HCT116 (cell line): Measurements from ENCODE around the gene UAP1. TPM values are rescaled to one million over a fixed set of nuclear protein-coding genes. Genes with fewer than 3 reads are reported as not detected.

Source experiments
- ATAC-seq: fragments of 200-7000 bp; cut with Tn5 transposase; 2 replicates; pipeline ENCODE4 v1.9.1; 2020; ENCODE audit warnings: mild to moderate bottlenecking, moderate library complexity
- BruUV-seq: library from RNA; stranded (reverse); fragments of 400-500 nt; replicated peaks from 2 replicates; lab custom pipeline; 2021; lab: Mats Ljungman, UMichigan
- CTCF ChIA-PET: fragments of 300-600 bp; sonication (Branson Sonifier 250); formaldehyde crosslinking; loops from one replicate; lab custom pipeline; 2021; ENCODE audit warnings: antibody characterized with exemption; lab: Charles Lee
- POLR2A ChIA-PET: fragments of 300-600, 350-600 bp; sonication (Branson Sonifier 250); formaldehyde crosslinking; loops from one replicate; lab custom pipeline; 2021; ENCODE audit warnings: antibody characterized with exemption; lab: Charles Lee
- RAD21 ChIA-PET, 2 experiments: fragments of 300-600 bp; sonication (Branson Sonifier 250); formaldehyde crosslinking; loops; one replicate each; lab custom pipeline; 2023; ENCODE audit warnings: low total read pairs in 2 of 2; ENCODE audit not compliant: uncharacterized antibody in 2 of 2, unreplicated experiment in 2 of 2, low non-redundant PET in 1 of 2; lab: Charles Lee
- DNase-seq: peaks from one replicate; pipeline ENCODE4 v3.0.0-alpha.2; 2010; ENCODE audit warnings: low read depth, low spot score
- H2AFZ ChIP-seq: fragments of 200-600 bp; shearing (Covaris generic), sonication (generic); 2 replicates; pipeline ENCODE4 v1.6.1; 2017; ENCODE audit warnings: low read depth, mixed run types, mixed read lengths, antibody characterized with exemption, low read length; ENCODE audit not compliant: poor library complexity, severe bottlenecking
- H3K27ac ChIP-seq: 2 replicates; pipeline ENCODE4 v1.5.1; 2012; ENCODE audit warnings: low read depth, low read length
- H3K27me3 ChIP-seq: fragments of 200-600 bp; sonication (generic); 2 replicates; pipeline ENCODE4 v1.6.1; 2016; ENCODE audit warnings: mixed run types, low read length, mixed read lengths; ENCODE audit not compliant: insufficient read depth
- H3K36me3 ChIP-seq, 2 experiments: fragments of 200-500 bp in 1 of 2; fragments of 200-600 bp in 1 of 2; sonication (Bioruptor generic) in 1 of 2; sonication (generic) in 1 of 2; 2 replicates each; pipeline versions ENCODE4 v1.5.1 to v1.6.1; 2014 to 2016; ENCODE audit warnings: low read length in 2 of 2, inconsistent platforms in 1 of 2, mixed read lengths in 1 of 2, mixed run types in 1 of 2; ENCODE audit not compliant: insufficient read depth in 2 of 2, control insufficient read depth in 1 of 2
- H3K4me1 ChIP-seq, 2 experiments: fragments of 200-600 bp in 1 of 2; sonication (generic) in 1 of 2; 2 replicates each; pipeline versions ENCODE4 v1.5.1 to v1.6.1; 2012 to 2017; ENCODE audit warnings: low read length in 2 of 2, inconsistent platforms in 1 of 2, mild to moderate bottlenecking in 1 of 2, mixed read lengths in 1 of 2, mixed run types in 1 of 2, moderate library complexity in 1 of 2; ENCODE audit not compliant: insufficient read depth in 2 of 2, control insufficient read depth in 1 of 2
- H3K4me2 ChIP-seq: fragments of 200-600 bp; sonication (generic); 2 replicates; pipeline ENCODE4 v1.6.1; 2017; ENCODE audit warnings: mixed run types, low read length, mixed read lengths
- H3K4me3 ChIP-seq, 2 experiments: fragments of 200-600 bp in 1 of 2; sonication (generic) in 1 of 2; replicated peaks in 1 of 2; 2 replicates each; pipeline ENCODE4 v1.5.1; 2011 to 2016; ENCODE audit warnings: low read length in 2 of 2, control low read depth in 1 of 2, low read depth in 1 of 2, mild to moderate bottlenecking in 1 of 2, mixed read lengths in 1 of 2, mixed run types in 1 of 2
- H3K79me2 ChIP-seq: fragments of 200-600 bp; sonication (generic); 2 replicates; pipeline ENCODE4 v1.6.1; 2017; ENCODE audit warnings: mild to moderate bottlenecking, mixed run types, low read length, moderate library complexity, mixed read lengths; ENCODE audit not compliant: insufficient read depth
- H3K9ac ChIP-seq: fragments of 200-600 bp; sonication (generic); 2 replicates; pipeline ENCODE4 v1.6.1; 2016; ENCODE audit warnings: low read length, mixed read lengths
- H3K9me2 ChIP-seq: fragments of 200-600 bp; sonication (generic), shearing (Covaris generic); 2 replicates; pipeline ENCODE4 v1.6.1; 2017; ENCODE audit warnings: mixed run types, mild to moderate bottlenecking, moderate library complexity; ENCODE audit not compliant: insufficient read depth
- H3K9me3 ChIP-seq, 2 experiments: fragments of 200-500 bp in 1 of 2; fragments of 200-600 bp in 1 of 2; sonication (Bioruptor generic) in 1 of 2; sonication (generic) in 1 of 2; 2 replicates each; pipeline ENCODE4 v1.6.1; 2014 to 2017; ENCODE audit warnings: low read length in 2 of 2, mixed read lengths in 2 of 2, inconsistent platforms in 1 of 2, low read depth in 1 of 2, mild to moderate bottlenecking in 1 of 2, mixed run types in 1 of 2, moderate library complexity in 1 of 2; ENCODE audit not compliant: control insufficient read depth in 1 of 2, insufficient read depth in 1 of 2
- H4K20me1 ChIP-seq: fragments of 200-600 bp; sonication (generic), shearing (Covaris generic); 2 replicates; pipeline ENCODE4 v1.6.1; 2017; ENCODE audit warnings: mixed run types, mild to moderate bottlenecking, moderate library complexity; ENCODE audit not compliant: insufficient read depth
- CBX3 ChIP-seq: IDR thresholded peaks from 2 replicates; pipeline ENCODE4 v1.6.1; 2012; ENCODE audit warnings: low read depth
- CEBPB ChIP-seq: IDR thresholded peaks from 2 replicates; pipeline ENCODE4 v1.6.1; 2012; ENCODE audit warnings: low read depth
- EZH2phosphoT487 ChIP-seq: fragments of 200-600 bp; IDR thresholded peaks from 2 replicates; pipeline ENCODE4 v1.6.1; 2018; ENCODE audit warnings: antibody characterized with exemption, borderline replicate concordance
- POLR2A ChIP-seq: IDR thresholded peaks from 2 replicates; pipeline ENCODE4 v1.7.0; 2011; ENCODE audit warnings: borderline replicate concordance; ENCODE audit not compliant: insufficient read depth, insufficient read length; ENCODE audit errors: extremely low read depth
- SIN3A ChIP-seq: IDR thresholded peaks from 2 replicates; pipeline ENCODE4 v1.6.1; 2012; ENCODE audit warnings: low read depth
- TCF7L2 ChIP-seq: IDR thresholded peaks from 2 replicates; pipeline ENCODE4 v1.7.0; 2011; ENCODE audit warnings: borderline replicate concordance, inconsistent platforms; ENCODE audit not compliant: insufficient read depth, insufficient read length; ENCODE audit errors: extremely low read depth
- YY1 ChIP-seq: IDR thresholded peaks from 2 replicates; pipeline ENCODE4 v1.6.1; 2011; ENCODE audit warnings: low read length, low read depth, moderate library complexity, mild to moderate bottlenecking; ENCODE audit not compliant: insufficient replicate concordance; ENCODE audit errors: extremely low read depth
- ZNF274 ChIP-seq: fragments of 200-500 bp; sonication (Bioruptor generic); IDR thresholded peaks from 2 replicates; pipeline ENCODE4 v1.6.1; 2014; ENCODE audit warnings: mild to moderate bottlenecking, low read depth, low read length, inconsistent platforms
- intact Hi-C: fragments of 100-400 bp; cut with micrococcal nuclease; formaldehyde crosslinking; loops from 2 replicates; pipeline ENCODE4 v1.10.0; 2022
- total RNA-seq: library from RNA; stranded (reverse); gene quantifications from one replicate; pipeline ENCODE4 v1.2.1, GENCODE V29; 2021; ENCODE audit not compliant: unreplicated experiment
- TF ChIP-seq, protein P1 (sequence below): IDR thresholded peaks from 2 replicates; pipeline ENCODE4 v1.6.1; 2011; ENCODE audit warnings: mild to moderate bottlenecking, low read length, moderate library complexity; ENCODE audit not compliant: insufficient replicate concordance; ENCODE audit errors: extremely low read depth
- TF ChIP-seq, protein P2 (sequence below): IDR thresholded peaks from 2 replicates; pipeline ENCODE4 v1.6.1; 2012
- TF ChIP-seq, protein P3 (sequence below): IDR thresholded peaks from 2 replicates; pipeline ENCODE4 v1.6.1; 2012

UAP1 gene
- total RNA-seq, 1 experiment from 2014 or later, result 51.4 TPM

DNA sequence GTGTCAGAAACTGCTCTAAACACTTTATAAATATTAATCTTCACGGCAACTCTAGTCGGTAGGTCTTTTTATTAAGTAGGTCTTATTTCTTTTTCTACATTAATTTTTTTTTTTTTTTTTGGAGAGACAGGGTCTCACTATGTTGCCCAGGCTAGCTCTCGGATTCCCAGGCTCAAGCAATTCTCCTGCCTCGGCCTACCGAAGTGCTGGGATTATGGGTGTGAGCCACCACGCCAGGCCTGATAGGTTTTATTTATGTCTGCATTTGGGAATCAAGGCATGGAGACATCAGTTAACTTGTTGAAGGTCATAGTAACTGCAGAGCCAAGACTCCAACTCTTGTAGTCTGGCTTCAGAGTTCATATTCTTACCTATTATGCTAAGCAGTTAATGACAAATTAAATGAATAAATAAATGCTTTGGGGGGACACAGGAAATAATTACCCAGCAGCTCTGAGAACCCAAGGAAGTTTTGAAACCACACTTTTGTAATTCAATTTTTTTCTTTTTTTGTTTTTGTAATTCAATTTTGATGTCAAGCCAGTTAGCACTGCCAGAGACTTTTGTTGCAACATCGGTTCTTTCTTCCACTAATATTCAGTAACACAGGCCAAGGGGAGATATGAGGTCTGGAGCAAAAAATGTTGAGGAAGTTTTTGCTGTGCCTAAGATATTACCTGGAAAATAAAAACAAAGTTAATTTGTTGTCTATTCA, 9.4 kb upstream of the UAP1 start:
- RAD21 ChIA-PET, result no interaction called here
- CTCF ChIA-PET, result no interaction called here
- no TSS peak for BruUV-seq

More for the DNA sequence above, 9.4 kb upstream of the UAP1 start:
- no peak overlapping the region for H3K9ac ChIP-seq
- H3K4me3 ChIP-seq, result no peak overlapping the region
- H3K9me2 ChIP-seq, result no peaks in the 10 kb centered on the region
- no peak for TF ChIP-seq CEBPB
- no peak for TF ChIP-seq ZNF274
- TF ChIP-seq, protein P1, sequence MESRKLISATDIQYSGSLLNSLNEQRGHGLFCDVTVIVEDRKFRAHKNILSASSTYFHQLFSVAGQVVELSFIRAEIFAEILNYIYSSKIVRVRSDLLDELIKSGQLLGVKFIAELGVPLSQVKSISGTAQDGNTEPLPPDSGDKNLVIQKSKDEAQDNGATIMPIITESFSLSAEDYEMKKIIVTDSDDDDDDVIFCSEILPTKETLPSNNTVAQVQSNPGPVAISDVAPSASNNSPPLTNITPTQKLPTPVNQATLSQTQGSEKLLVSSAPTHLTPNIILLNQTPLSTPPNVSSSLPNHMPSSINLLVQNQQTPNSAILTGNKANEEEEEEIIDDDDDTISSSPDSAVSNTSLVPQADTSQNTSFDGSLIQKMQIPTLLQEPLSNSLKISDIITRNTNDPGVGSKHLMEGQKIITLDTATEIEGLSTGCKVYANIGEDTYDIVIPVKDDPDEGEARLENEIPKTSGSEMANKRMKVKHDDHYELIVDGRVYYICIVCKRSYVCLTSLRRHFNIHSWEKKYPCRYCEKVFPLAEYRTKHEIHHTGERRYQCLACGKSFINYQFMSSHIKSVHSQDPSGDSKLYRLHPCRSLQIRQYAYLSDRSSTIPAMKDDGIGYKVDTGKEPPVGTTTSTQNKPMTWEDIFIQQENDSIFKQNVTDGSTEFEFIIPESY, result no peak
- TF ChIP-seq, protein P2, sequence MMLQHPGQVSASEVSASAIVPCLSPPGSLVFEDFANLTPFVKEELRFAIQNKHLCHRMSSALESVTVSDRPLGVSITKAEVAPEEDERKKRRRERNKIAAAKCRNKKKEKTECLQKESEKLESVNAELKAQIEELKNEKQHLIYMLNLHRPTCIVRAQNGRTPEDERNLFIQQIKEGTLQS, result no peak
- no peak for TF ChIP-seq EZH2phosphoT487
- no peak for TF ChIP-seq POLR2A
- no peak for TF ChIP-seq SIN3A
- TF ChIP-seq, protein P3, sequence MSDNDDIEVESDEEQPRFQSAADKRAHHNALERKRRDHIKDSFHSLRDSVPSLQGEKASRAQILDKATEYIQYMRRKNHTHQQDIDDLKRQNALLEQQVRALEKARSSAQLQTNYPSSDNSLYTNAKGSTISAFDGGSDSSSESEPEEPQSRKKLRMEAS, result no peak
- no peak for TF ChIP-seq YY1
- no peak for TF ChIP-seq TCF7L2
- TF ChIP-seq CBX3, result no peak
- TF ChIP-seq, all 23 proteins: peak for 0
- POLR2A ChIA-PET, result no interaction called here
- DNase-seq (no peak), ATAC-seq (no peak)
- H3K79me2 ChIP-seq, result no peaks in the 10 kb centered on the region
- no peak overlapping the region for H3K27ac ChIP-seq
- no peaks in the 10 kb centered on the region for H3K36me3 ChIP-seq
- H4K20me1 ChIP-seq, result no peaks in the 10 kb centered on the region
- no peak overlapping the region for H2AFZ ChIP-seq
- H3K9me3 ChIP-seq, result no peaks in the 10 kb centered on the region
- H3K4me2 ChIP-seq, result no peak overlapping the region
- no peaks in the 10 kb centered on the region for H3K27me3 ChIP-seq
- intact Hi-C loops, result no loop called here
- H3K4me1 ChIP-seq, result no peaks in the 10 kb centered on the region
